Measurements from ENCODE around the gene GRPR.

The GRPR gene

DNA sequence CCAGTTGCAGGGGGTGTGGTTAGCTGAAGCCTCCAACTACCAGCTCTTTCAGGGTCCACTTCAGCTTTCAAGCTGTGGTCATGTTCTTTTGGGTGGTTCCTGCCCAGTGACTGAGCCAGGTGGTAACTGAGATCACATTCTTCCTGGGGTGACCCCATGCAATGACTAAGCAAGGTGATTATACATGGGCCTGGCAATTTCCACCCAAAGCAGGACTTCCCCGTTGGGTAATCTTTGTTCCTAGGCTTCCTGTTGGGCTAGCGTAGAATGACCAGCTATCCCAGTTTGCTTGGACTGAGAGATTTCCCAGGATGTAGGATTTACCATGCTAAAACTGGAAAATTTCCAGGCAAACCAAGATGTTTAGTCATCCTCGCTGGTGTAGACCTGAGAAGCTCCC lies 25.5 kb downstream of the GRPR start:
- POLR2A ChIA-PET: no interaction called here
- Histone ChIP-seq H3K36me3 (ENCODE audit: control insufficient read depth in 2 of 2, insufficient read depth in 1 of 2, low read length in 2 of 2) (no peaks in the 10 kb centered on the region), H3K4me1 (ENCODE audit: control insufficient read depth, insufficient read depth, low read length) (no peaks in the 10 kb centered on the region), H3K27ac (ENCODE audit: extremely low read depth, low read depth, low read length) (no peak overlapping the region), H3K9me3 (ENCODE audit: control insufficient read depth, insufficient read depth, low read depth, low read length) (no peaks in the 10 kb centered on the region; the same call in 1 of the 2 replicates), H3K4me3 (ENCODE audit: low read depth, low read length) (no peak overlapping the region)
- CTCF ChIA-PET: no interaction called here
- TF ChIP-seq ZBTB10 (tag by site-specific recombination; IDR thresholded peaks at IDR 0.05) (no peak), OSR2 (tag by site-specific recombination; IDR thresholded peaks at IDR 0.05) (no peak)

DNA sequence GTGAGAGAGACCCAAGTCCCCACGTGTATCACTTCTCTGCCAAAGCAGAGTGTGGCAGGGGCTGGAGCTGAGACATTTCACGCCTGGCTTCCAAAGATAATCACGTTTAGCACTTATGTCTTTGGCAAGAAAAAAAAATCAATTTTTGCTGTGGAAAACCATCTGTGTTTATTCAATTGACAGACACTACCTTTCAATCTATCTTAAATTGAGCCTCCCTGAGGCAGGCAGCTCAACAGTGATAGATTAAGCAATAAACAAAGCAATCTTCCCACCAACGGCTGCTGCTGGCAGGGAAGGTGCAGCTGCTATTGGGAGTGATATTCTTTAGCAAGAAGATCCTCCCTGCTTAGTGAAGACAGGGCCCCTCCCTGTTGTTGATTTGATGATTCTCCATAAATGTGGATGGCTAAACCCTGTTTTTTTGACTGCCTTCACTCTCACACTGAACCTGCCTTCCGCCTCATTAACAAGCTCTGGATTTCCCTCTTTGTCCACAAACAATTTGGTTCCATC lies 32.3 kb downstream of the GRPR start:
- H3K36me3 ChIP-seq (ENCODE audit: control insufficient read depth in 2 of 2, insufficient read depth in 1 of 2, low read length in 2 of 2): no peaks in the 10 kb centered on the region
- H3K27ac ChIP-seq (ENCODE audit: extremely low read depth, low read depth, low read length): no peak overlapping the region
- no peak overlapping the region for H3K4me3 ChIP-seq (ENCODE audit: low read depth, low read length)
- H3K9me3 ChIP-seq (ENCODE audit: control insufficient read depth, insufficient read depth, low read depth, low read length): no peaks in the 10 kb centered on the region
- CTCF ChIA-PET: interaction anchor here (0.5 to 1.5 kb wide), 4 partner anchors 58 to 1176 kb away, joined by 3 to 5 read pairs (median 4); no protein-coding TSS in a partner anchor
- no peaks in the 10 kb centered on the region for H3K4me1 ChIP-seq (ENCODE audit: control insufficient read depth, insufficient read depth, low read length)
- POLR2A ChIA-PET: no interaction called here
- no peak for TF ChIP-seq ZNF335 (tag by site-specific recombination; conservative IDR thresholded peaks at IDR 0.05)
- TF ChIP-seq SP3 (tag by site-specific recombination; IDR thresholded peaks at IDR 0.05): no peak
- TF ChIP-seq ZNF645 (tag by site-specific recombination; IDR thresholded peaks at IDR 0.05): no peak
- no peak for TF ChIP-seq FEZF1 (tag by site-specific recombination; IDR thresholded peaks at IDR 0.05)
- TF ChIP-seq ZBTB11 (tag by site-specific recombination; conservative IDR thresholded peaks at IDR 0.05; ENCODE audit: low read depth): no peak
- TF ChIP-seq ZNF521 (tag by site-specific recombination; IDR thresholded peaks at IDR 0.05): no peak

DNA sequence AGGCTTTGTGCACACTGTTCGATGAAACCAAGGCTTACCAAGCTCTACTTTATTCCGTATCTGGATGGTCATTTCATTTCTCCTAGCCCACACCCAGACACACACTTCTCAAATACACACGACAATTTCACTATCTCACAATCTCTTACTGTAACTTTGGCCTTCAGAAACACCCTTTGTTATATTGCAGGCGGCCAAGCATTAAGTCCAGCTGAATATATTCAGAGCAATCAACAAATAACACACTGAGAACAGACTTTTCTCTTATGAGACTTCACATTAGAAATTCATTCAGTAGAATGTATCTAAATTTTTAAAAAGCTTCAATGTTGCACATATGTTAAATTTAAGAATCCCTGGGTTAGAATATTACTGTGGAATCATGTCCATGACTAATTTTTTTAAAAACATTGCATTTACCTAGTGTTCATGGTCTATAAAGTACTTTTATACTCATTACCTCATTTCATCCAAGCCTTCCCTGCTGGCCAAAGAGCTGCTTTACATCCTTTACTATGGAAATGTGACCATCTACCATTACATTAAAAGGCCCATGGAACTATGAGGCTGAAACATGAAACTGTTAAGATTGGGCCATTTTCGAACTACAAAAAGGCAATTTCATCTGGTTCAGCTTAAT lies 33.4 kb downstream of the GRPR start:
- Histone ChIP-seq H3K4me3 (ENCODE audit: low read depth, low read length) (no peak overlapping the region), H3K36me3 (ENCODE audit: control insufficient read depth in 2 of 2, insufficient read depth in 1 of 2, low read length in 2 of 2) (no peaks in the 10 kb centered on the region), H3K4me1 (ENCODE audit: control insufficient read depth, insufficient read depth, low read length) (no peaks in the 10 kb centered on the region), H3K27ac (ENCODE audit: extremely low read depth, low read depth, low read length) (no peak overlapping the region), H3K9me3 (ENCODE audit: control insufficient read depth, insufficient read depth, low read depth, low read length) (no peaks in the 10 kb centered on the region)
- POLR2A ChIA-PET: no interaction called here
- TF ChIP-seq ZNF776 (tag by site-specific recombination; IDR thresholded peaks at IDR 0.05; ENCODE audit: borderline replicate concordance) (no peak), OSR2 (tag by site-specific recombination; IDR thresholded peaks at IDR 0.05) (no peak), ZNF16 (tag by site-specific recombination; IDR thresholded peaks at IDR 0.05; ENCODE audit: low read depth) (no peak), ZNF121 (tag by site-specific recombination; IDR thresholded peaks at IDR 0.05) (no peak), ZNF292 (tag by site-specific recombination; IDR thresholded peaks at IDR 0.05; ENCODE audit: borderline replicate concordance, low read depth) (no peak), ZBTB21 (tag by site-specific recombination; IDR thresholded peaks at IDR 0.05) (no peak), ZNF280C (tag by site-specific recombination; IDR thresholded peaks at IDR 0.05) (no peak), ZFP69B (tag by site-specific recombination; IDR thresholded peaks at IDR 0.05) (no peak), ZNF114 (tag by site-specific recombination; IDR thresholded peaks at IDR 0.05) (no peak), ZNF394 (tag by site-specific recombination; IDR thresholded peaks at IDR 0.05; ENCODE audit: borderline replicate concordance) (no peak)
- CTCF ChIA-PET: interaction anchor here (1.1 kb wide), 1 partner anchor 59 kb away, joined by 4 read pairs; no protein-coding TSS in a partner anchor
